GM12878 (cell line): ENCODE measurements around the gene TEKT4.
"Not testable (repeated sequence)": the region's sequence is repeated elsewhere in the genome, so short reads cannot be mapped to it uniquely, and the experiment has no call there.

Experiments used
- DPF2 ChIP-seq: fragments of 450-650 bp; IDR thresholded peaks from 2 replicates; pipeline ENCODE4 v1.6.1; 2017; ENCODE audit warnings: mild to moderate bottlenecking
- GATAD2B ChIP-seq: fragments of 450-650 bp; conservative IDR thresholded peaks from 2 replicates; pipeline ENCODE4 v1.6.1; 2017; ENCODE audit warnings: low read depth, mild to moderate bottlenecking, moderate library complexity

GRCh38 chr2:94862903-94863302, 8.3 kb upstream of the TEKT4 start:
- TF ChIP-seq GATAD2B, DPF2: not testable (repeated sequence)
